Activated CD4-positive, alpha-beta memory T cell treated with anti-CD3 and anti-CD28 coated beads for 36 hours (primary cell): ENCODE data around the gene COL19A1. TPM values are rescaled to one million over a fixed set of nuclear protein-coding genes. Genes with fewer than 3 reads are reported as not detected.
A peak's percentile ranks its signal among the peaks of the same experiment; 100 is the strongest.
"Not testable (repeated sequence)": the region's sequence is repeated elsewhere in the genome, so short reads cannot be mapped to it uniquely, and the experiment has no call there.

Source experiments
- CTCF ChIA-PET: fragments of 350-600 bp; sonication (Branson Sonifier 250); formaldehyde crosslinking; loops from one replicate; lab custom pipeline; 2021; ENCODE audit warnings: antibody characterized with exemption, inconsistent platforms; lab: Charles Lee
- POLR2A ChIA-PET: fragments of 350-600 bp; sonication (Branson Sonifier 250); formaldehyde crosslinking; loops from one replicate; lab custom pipeline; 2021; ENCODE audit warnings: antibody characterized with exemption; lab: Charles Lee
- DNase-seq: peaks from one replicate; pipeline ENCODE4 v3.0.0-alpha.2; 2020
- H3K27ac Mint-ChIP-seq: one replicate; pipeline ENCODE4 v1.8.0; 2021; ENCODE audit warnings: mixed read lengths
- H3K27me3 Mint-ChIP-seq: one replicate; pipeline ENCODE4 v1.8.0; 2021; ENCODE audit warnings: mixed read lengths
- H3K36me3 Mint-ChIP-seq: one replicate; pipeline ENCODE4 v1.8.0; 2021; ENCODE audit warnings: mixed read lengths
- H3K4me1 Mint-ChIP-seq: one replicate; pipeline ENCODE4 v1.8.0; 2021; ENCODE audit warnings: low read depth, mixed read lengths
- H3K4me3 Mint-ChIP-seq: one replicate; pipeline ENCODE4 v1.8.0; 2021; ENCODE audit warnings: mild to moderate bottlenecking, mixed read lengths
- H3K9me3 Mint-ChIP-seq: one replicate; pipeline ENCODE4 v1.8.0; 2021; ENCODE audit warnings: mixed read lengths
- intact Hi-C: fragments of 100-400 bp; cut with micrococcal nuclease; formaldehyde crosslinking; loops from one replicate; pipeline ENCODE4 v1.15.1; 2023
- total RNA-seq, 2 experiments: library from RNA; stranded (reverse); gene quantifications; one replicate each; pipeline ENCODE4 v1.2.3, GENCODE V29; 2021

The COL19A1 gene
- total RNA-seq, 2 experiments from 2014 or later, result 0.02 to 0.19 TPM

- intact Hi-C loops, result no loop called here
- no peak overlapping the region for H3K4me3 Mint-ChIP-seq
- H3K9me3 Mint-ChIP-seq, result no peaks in the 10 kb centered on the region
- POLR2A ChIA-PET, result no interaction called here
- no peaks in the 10 kb centered on the region for H3K27me3 Mint-ChIP-seq
- no peak for DNase-seq
- CTCF ChIA-PET, result no interaction called here
- no peaks in the 10 kb centered on the region for H3K36me3 Mint-ChIP-seq
- H3K27ac Mint-ChIP-seq, result no peak overlapping the region
- no peaks in the 10 kb centered on the region for H3K4me1 Mint-ChIP-seq
These were observed 41.7 kb downstream of the COL19A1 start for GRCh38 chr6:69907981-69908498.

DNA sequence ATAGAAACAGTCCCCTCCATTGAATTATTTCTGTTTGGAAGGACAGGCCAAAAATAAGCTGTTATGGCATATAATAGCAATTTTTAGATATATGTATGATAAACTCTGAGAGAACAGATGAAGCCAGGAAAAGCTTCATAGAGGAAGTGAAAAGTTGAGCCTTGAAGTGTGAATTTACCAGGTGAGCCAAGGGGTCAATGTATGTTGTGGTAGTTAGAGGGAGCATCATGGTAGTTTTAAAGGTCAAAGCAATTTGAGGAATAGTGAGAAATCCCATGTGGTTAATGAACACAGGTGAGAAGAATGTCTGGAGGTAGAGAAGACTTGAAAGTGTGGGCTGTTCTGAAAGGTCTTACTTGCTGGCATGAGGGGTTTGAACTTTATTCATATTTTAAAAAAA lies 47.0 kb downstream of the COL19A1 start:
- no peak for DNase-seq
- Mint-ChIP-seq H3K4me3 (no peak overlapping the region), H3K9me3 (no peaks in the 10 kb centered on the region), H3K27me3 (no peaks in the 10 kb centered on the region), H3K27ac (no peak overlapping the region), H3K36me3 (no peaks in the 10 kb centered on the region), H3K4me1 (peaks cover 9% of the 10 kb centered on the region)
- intact Hi-C loops, result no loop called here
- ChIA-PET CTCF (interaction anchor here (1.1 kb wide), 1 partner anchor 13 kb away, joined by 4 read pairs; no protein-coding TSS in a partner anchor), POLR2A (no interaction called here)

- Mint-ChIP-seq H3K27ac (no peak overlapping the region), H3K36me3 (no peaks in the 10 kb centered on the region), H3K4me1 (peaks cover 9% of the 10 kb centered on the region), H3K9me3 (no peaks in the 10 kb centered on the region), H3K4me3 (no peak overlapping the region), H3K27me3 (no peaks in the 10 kb centered on the region)
- no peak for DNase-seq
- ChIA-PET CTCF (no interaction called here), POLR2A (no interaction called here)
- intact Hi-C loops, result no loop called here
These were observed 47.7 kb downstream of the COL19A1 start for GRCh38 chr6:69914015-69914485.

GRCh38 chr6:69915346-69915745 lies 49.0 kb downstream of the COL19A1 start:
- POLR2A ChIA-PET, result no interaction called here

GRCh38 chr6:69917834-69918233 lies 51.5 kb downstream of the COL19A1 start:
- Mint-ChIP-seq H3K4me3 (no peak overlapping the region), H3K4me1 (peaks cover 9% of the 10 kb centered on the region), H3K9me3 (no peaks in the 10 kb centered on the region), H3K36me3 (no peaks in the 10 kb centered on the region), H3K27ac (peak overlapping the region; percentile 26), H3K27me3 (no peaks in the 10 kb centered on the region)
- peak; percentile 53 for DNase-seq
- ChIA-PET POLR2A (no interaction called here), CTCF (no interaction called here)
- intact Hi-C loops, result loop anchor here (2.0 kb wide), 1 partner anchor 51 kb away; the partner anchor contains the start of gene COL19A1

More at GRCh38 chr6:69915346-69915745, 49.0 kb downstream of the COL19A1 start:
- Mint-ChIP-seq H3K4me1 (peaks cover 9% of the 10 kb centered on the region), H3K36me3 (no peaks in the 10 kb centered on the region), H3K27me3 (no peaks in the 10 kb centered on the region), H3K27ac (no peak overlapping the region), H3K9me3 (no peaks in the 10 kb centered on the region), H3K4me3 (no peak overlapping the region)
- CTCF ChIA-PET, result no interaction called here
- intact Hi-C loops, result no loop called here
- DNase-seq, result no peak

GRCh38 chr6:69918813-69919475 lies 52.6 kb downstream of the COL19A1 start:
- Mint-ChIP-seq H3K27ac (no peak overlapping the region), H3K36me3 (no peaks in the 10 kb centered on the region), H3K9me3 (no peaks in the 10 kb centered on the region), H3K4me3 (no peak overlapping the region), H3K27me3 (no peaks in the 10 kb centered on the region), H3K4me1 (peaks cover 9% of the 10 kb centered on the region)
- CTCF ChIA-PET, result no interaction called here
- no peak for DNase-seq
- POLR2A ChIA-PET, result no interaction called here
- intact Hi-C loops, result loop anchor here (2.0 kb wide), 1 partner anchor 52 kb away; the partner anchor contains the start of gene COL19A1

DNA sequence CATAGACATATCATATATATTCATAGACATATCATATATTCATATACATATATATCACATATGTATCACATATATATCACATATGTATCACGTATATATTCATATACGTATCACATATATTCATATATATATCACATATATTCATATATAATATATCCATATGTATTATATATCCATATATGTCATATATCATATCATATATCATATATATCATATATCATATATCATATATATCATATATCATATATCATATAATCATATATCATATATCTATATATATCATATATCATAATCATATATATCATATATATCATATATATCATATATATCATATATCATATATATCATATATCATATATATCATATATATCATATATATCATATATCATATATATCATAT lies 54.7 kb downstream of the COL19A1 start:
- H3K4me3 Mint-ChIP-seq, H3K9me3 Mint-ChIP-seq, H3K27ac Mint-ChIP-seq, H3K27me3 Mint-ChIP-seq, CTCF ChIA-PET, H3K4me1 Mint-ChIP-seq, H3K36me3 Mint-ChIP-seq, POLR2A ChIA-PET, intact Hi-C loops, DNase-seq: not testable (repeated sequence)

DNA sequence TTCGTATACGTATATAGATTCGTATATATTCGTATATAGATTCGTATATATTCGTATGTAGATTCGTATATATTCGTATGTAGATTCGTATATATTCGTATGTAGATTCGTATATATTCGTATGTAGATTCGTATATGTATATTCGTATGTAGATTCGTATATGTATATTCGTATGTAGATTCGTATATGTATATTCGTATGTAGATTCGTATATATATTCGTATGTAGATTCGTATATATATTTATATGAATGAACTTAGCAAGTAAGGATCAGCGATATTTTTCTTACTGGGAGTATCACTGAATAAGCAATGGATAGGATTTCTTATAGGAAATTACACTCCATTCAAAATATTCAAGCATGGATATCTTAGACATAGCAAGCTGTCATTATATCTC lies 55.3 kb downstream of the COL19A1 start:
- CTCF ChIA-PET, H3K9me3 Mint-ChIP-seq, POLR2A ChIA-PET, intact Hi-C loops, H3K36me3 Mint-ChIP-seq, H3K4me1 Mint-ChIP-seq, DNase-seq, H3K4me3 Mint-ChIP-seq, H3K27me3 Mint-ChIP-seq, H3K27ac Mint-ChIP-seq: not testable (repeated sequence)

DNA sequence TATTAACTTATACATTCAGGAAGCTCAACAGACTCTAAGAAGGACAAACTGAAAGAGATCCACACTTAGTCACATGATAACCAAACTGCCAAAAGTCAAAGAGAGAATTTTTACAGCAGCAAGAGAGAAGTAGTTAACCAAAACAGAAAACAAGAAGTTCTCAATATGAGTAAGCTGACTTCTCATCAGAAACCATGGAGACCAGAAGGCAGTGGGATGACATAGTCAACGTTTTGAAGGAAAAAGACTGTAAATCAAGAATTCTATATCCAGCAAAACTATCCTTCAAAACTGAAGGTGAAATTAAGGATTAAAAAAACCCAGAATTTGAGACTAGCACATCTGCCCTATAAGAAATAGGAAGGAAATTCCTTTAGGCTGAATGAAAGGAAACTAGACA lies 60.4 kb downstream of the COL19A1 start:
- no peaks in the 10 kb centered on the region for H3K4me1 Mint-ChIP-seq
- H3K27ac Mint-ChIP-seq, result no peak overlapping the region
- peaks cover 5% of the 10 kb centered on the region for H3K27me3 Mint-ChIP-seq
- H3K4me3 Mint-ChIP-seq, result no peak overlapping the region
- peaks cover 17% of the 10 kb centered on the region for H3K9me3 Mint-ChIP-seq
- intact Hi-C loops, result no loop called here
- H3K36me3 Mint-ChIP-seq, result no peaks in the 10 kb centered on the region
- ChIA-PET POLR2A (no interaction called here), CTCF (no interaction called here)
- DNase-seq, result no peak

DNA sequence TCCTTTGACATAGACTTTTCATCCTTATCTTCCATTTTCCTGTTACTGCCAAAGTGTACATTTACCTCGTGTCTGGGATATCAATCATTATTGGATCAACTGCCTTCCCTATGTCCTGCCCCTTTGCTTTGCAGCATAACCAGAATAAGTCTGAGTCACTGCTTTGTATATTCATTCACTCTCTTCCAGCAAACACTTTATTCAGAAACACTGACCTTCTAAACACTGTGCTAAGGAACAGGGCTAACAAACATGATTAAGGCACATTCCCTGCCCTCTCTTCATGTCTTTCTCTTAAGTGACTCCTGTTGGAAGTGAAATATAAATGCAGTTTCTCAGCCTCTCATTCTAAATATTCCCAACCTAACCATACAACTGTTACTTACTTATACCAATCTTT lies 66.9 kb downstream of the COL19A1 start:
- Mint-ChIP-seq H3K36me3 (no peaks in the 10 kb centered on the region), H3K27ac (no peak overlapping the region), H3K9me3 (no peaks in the 10 kb centered on the region), H3K4me1 (no peaks in the 10 kb centered on the region), H3K4me3 (no peak overlapping the region), H3K27me3 (peaks cover 13% of the 10 kb centered on the region)
- intact Hi-C loops, result no loop called here
- ChIA-PET POLR2A (no interaction called here), CTCF (no interaction called here)
- no peak for DNase-seq

- H3K27ac Mint-ChIP-seq, result no peak overlapping the region
- no peaks in the 10 kb centered on the region for H3K9me3 Mint-ChIP-seq
- POLR2A ChIA-PET, result no interaction called here
- intact Hi-C loops, result no loop called here
- DNase-seq, result no peak
- CTCF ChIA-PET, result no interaction called here
- no peaks in the 10 kb centered on the region for H3K4me1 Mint-ChIP-seq
- H3K36me3 Mint-ChIP-seq, result no peaks in the 10 kb centered on the region
- H3K27me3 Mint-ChIP-seq, result peaks cover 9% of the 10 kb centered on the region
- no peak overlapping the region for H3K4me3 Mint-ChIP-seq
These were observed 68.7 kb downstream of the COL19A1 start for GRCh38 chr6:69935079-69935478.

GRCh38 chr6:69936674-69937363 lies 70.5 kb downstream of the COL19A1 start:
- intact Hi-C loops, result no loop called here
- Mint-ChIP-seq H3K9me3 (no peaks in the 10 kb centered on the region), H3K4me3 (no peak overlapping the region), H3K27me3 (peaks cover 8% of the 10 kb centered on the region), H3K27ac (no peak overlapping the region), H3K4me1 (no peaks in the 10 kb centered on the region), H3K36me3 (no peaks in the 10 kb centered on the region)
- ChIA-PET POLR2A (no interaction called here), CTCF (no interaction called here)
- DNase-seq, result no peak
